ENCODE measurements around the gene IGFBP2.

GRCh38 chr2:216666461-216667233 is 33.4 kb downstream of the IGFBP2 start:
- TF ChIP-seq EZH2 (IDR thresholded peaks at IDR 0.05; ENCODE audit: insufficient read depth, poor library complexity, severe bottlenecking), result no peak
- TF ChIP-seq EZH2phosphoT487 (IDR thresholded peaks at IDR 0.05; ENCODE audit: insufficient read depth, low read depth), result no peak
